IPS-18c (cell line): Measurements from ENCODE around the gene PSME1.
"Not testable (repeated sequence)": the region's sequence is repeated elsewhere in the genome, so short reads cannot be mapped to it uniquely, and the experiment has no call there.

Source experiments
- H3K4me3 ChIP-seq: 2 replicates; pipeline ENCODE4 v1.7.0; 2013; ENCODE audit warnings: low read depth, mild to moderate bottlenecking, low read length, moderate library complexity; ENCODE audit not compliant: insufficient read depth
- H3K9me3 ChIP-seq: one replicate; pipeline ENCODE4 v1.6.1; 2013; ENCODE audit warnings: mild to moderate bottlenecking, low read length, moderate library complexity; ENCODE audit not compliant: control insufficient read depth, insufficient read depth

PSME1 gene

GRCh38 chr14:24100982-24101494 lies 35.0 kb upstream of the PSME1 start:
- Histone ChIP-seq H3K9me3 (no peaks in the 10 kb centered on the region), H3K4me3 (no peak overlapping the region)

- Histone ChIP-seq H3K9me3 (no peaks in the 10 kb centered on the region), H3K4me3 (no peak overlapping the region)
These were observed 33.5 kb upstream of the PSME1 start for GRCh38 chr14:24102357-24103048.

GRCh38 chr14:24103451-24103850 lies 32.5 kb upstream of the PSME1 start:
- Histone ChIP-seq H3K4me3 (no peak overlapping the region), H3K9me3 (no peaks in the 10 kb centered on the region)

- H3K9me3 ChIP-seq, H3K4me3 ChIP-seq: not testable (repeated sequence)
These were observed 30.3 kb upstream of the PSME1 start for GRCh38 chr14:24105609-24106239.

- Histone ChIP-seq H3K4me3 (no peak overlapping the region), H3K9me3 (no peaks in the 10 kb centered on the region)
These were observed 29.2 kb upstream of the PSME1 start for GRCh38 chr14:24106672-24107271.

- no peak overlapping the region for H3K4me3 ChIP-seq
These were observed 27.6 kb upstream of the PSME1 start for GRCh38 chr14:24108336-24108874.

GRCh38 chr14:24110060-24110459 lies 25.9 kb upstream of the PSME1 start:
- Histone ChIP-seq H3K4me3 (no peak overlapping the region), H3K9me3 (no peaks in the 10 kb centered on the region)

More at GRCh38 chr14:24108336-24108874, 27.6 kb upstream of the PSME1 start:
- H3K9me3 ChIP-seq: no peaks in the 10 kb centered on the region

- no peaks in the 10 kb centered on the region for H3K9me3 ChIP-seq
These were observed 25.5 kb upstream of the PSME1 start for GRCh38 chr14:24110523-24110922.

GRCh38 chr14:24113379-24113800 lies 22.6 kb upstream of the PSME1 start:
- H3K4me3 ChIP-seq: peak overlapping the region; percentile 98
- no peaks in the 10 kb centered on the region for H3K9me3 ChIP-seq

More at GRCh38 chr14:24110523-24110922, 25.5 kb upstream of the PSME1 start:
- H3K4me3 ChIP-seq: no peak overlapping the region

GRCh38 chr14:24113801-24114531 lies 22.0 kb upstream of the PSME1 start:
- Histone ChIP-seq H3K9me3 (no peaks in the 10 kb centered on the region), H3K4me3 (peak overlapping the region; percentile 98)

GRCh38 chr14:24114532-24115421 lies 21.2 kb upstream of the PSME1 start, which contains the start of the genes DCAF11 and NRL:
Gene DCAF11, plus strand, starts transcription at chr14:24114777. Its CDS starts 818 bp downstream, at chr14:24115595.
Gene NRL, minus strand, starts transcription at chr14:24114949. Its CDS starts 32,101 bp downstream, at chr14:24082848.
- Histone ChIP-seq H3K9me3 (no peaks in the 10 kb centered on the region), H3K4me3 (peak within 1 kb of the TSS; percentile 98)

- Histone ChIP-seq H3K9me3 (no peaks in the 10 kb centered on the region), H3K4me3 (peak overlapping the region; percentile 98)
These were observed 20.4 kb upstream of the PSME1 start for GRCh38 chr14:24115422-24116127.

- 0 out of 2 replicates have a peak overlapping the region, but pooled peaks have one; percentile 21 for H3K4me3 ChIP-seq
- H3K9me3 ChIP-seq: no peaks in the 10 kb centered on the region
These were observed 19.7 kb upstream of the PSME1 start for GRCh38 chr14:24116128-24116814.

GRCh38 chr14:24117179-24117578 lies 18.8 kb upstream of the PSME1 start:
- H3K9me3 ChIP-seq: no peaks in the 10 kb centered on the region
- H3K4me3 ChIP-seq: no peak overlapping the region

- no peak overlapping the region for H3K4me3 ChIP-seq
- no peaks in the 10 kb centered on the region for H3K9me3 ChIP-seq
These were observed 16.3 kb upstream of the PSME1 start for GRCh38 chr14:24119691-24120090.
